ENCODE results near the gene GMIP. TPM values are rescaled to one million over a fixed set of nuclear protein-coding genes. Genes with fewer than 3 reads are reported as not detected.

GMIP gene
- total RNA-seq, 4 donors from 2014 or later, result 6.4 to 21.0 (median 19.1) TPM

DNA sequence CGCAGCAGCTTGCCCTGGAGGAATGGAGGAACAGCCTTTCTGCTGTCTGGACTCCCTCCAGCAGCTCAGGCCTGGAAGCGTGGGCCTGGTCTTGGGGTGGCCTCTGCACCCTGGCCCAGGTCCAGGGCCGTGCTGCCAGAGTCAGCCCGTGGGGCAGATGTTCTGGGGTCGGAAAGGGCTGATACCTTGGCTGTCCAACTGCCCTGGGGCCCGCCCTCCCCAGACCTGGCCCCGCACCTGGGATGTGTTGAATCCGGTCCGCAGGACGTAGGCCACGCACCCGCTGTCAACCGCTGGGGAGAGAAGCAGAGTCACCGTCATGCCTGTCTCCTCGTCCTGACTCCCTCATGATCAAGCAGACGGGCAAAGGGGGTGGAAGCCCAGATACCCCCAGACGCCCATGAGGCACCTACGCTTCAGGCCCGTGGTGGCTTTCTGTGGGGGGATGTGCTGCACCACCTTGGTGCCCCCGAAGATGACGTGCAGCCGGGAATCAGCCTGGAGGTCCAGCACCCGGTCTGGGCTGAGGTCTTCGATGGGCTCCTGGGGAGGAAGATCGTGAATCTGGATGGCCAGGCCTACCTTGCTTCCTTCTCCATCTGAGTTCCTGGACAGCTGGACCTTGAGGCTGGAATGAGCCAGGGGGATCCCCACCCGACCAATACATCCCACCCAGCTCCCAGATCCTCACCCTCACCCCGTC, 12.3 kb upstream of the GMIP start:
- H3K4me3 ChIP-seq (ENCODE audit: low read depth, poor library complexity, severe bottlenecking), result no peak overlapping the region
- 92 to 93% methylated on average over 21 to 27 of the region's 27 CpGs for WGBS, 2 donors
- DNase-seq (ENCODE audit: low spot score in 2 of 2), result no peak
- TF ChIP-seq, protein P1, sequence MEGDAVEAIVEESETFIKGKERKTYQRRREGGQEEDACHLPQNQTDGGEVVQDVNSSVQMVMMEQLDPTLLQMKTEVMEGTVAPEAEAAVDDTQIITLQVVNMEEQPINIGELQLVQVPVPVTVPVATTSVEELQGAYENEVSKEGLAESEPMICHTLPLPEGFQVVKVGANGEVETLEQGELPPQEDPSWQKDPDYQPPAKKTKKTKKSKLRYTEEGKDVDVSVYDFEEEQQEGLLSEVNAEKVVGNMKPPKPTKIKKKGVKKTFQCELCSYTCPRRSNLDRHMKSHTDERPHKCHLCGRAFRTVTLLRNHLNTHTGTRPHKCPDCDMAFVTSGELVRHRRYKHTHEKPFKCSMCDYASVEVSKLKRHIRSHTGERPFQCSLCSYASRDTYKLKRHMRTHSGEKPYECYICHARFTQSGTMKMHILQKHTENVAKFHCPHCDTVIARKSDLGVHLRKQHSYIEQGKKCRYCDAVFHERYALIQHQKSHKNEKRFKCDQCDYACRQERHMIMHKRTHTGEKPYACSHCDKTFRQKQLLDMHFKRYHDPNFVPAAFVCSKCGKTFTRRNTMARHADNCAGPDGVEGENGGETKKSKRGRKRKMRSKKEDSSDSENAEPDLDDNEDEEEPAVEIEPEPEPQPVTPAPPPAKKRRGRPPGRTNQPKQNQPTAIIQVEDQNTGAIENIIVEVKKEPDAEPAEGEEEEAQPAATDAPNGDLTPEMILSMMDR (IDR thresholded peaks at IDR 0.05), result no peak
- no peak for TF ChIP-seq POLR2A (IDR thresholded peaks at IDR 0.05)
- intact Hi-C loops (cut with DNase I; ENCODE audit: low total_unique reads), result no loop called here

DNA sequence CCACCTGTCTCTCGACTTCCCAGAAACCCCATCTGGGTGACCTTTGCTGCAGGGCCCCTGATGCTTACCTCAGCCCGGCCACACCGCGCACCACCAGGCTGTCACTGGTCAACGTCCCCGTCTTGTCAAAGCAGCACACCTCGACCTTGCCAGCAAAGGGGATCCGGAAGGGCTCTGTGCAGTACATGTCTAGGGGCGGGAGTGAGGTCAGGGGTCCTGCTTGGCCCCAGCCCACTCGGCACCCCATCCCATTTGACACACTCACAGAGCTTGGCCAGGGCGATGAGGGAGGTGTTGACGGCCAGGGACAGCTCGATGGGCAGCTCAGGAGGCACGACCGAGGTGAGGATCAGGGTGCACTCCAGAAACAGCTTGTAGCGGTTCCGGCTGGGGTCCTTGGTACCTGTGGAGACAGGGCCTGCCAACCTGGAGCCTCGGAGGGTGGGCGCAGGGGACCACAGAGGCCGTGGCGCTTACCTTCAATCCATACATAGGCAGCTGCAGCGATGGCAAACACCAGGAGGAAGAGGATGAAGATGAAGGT, 11.7 kb upstream of the GMIP start:
- WGBS, 2 donors, result 94 to 95% methylated on average over 18 to 22 of the region's 22 CpGs
- H3K4me3 ChIP-seq (ENCODE audit: low read depth, poor library complexity, severe bottlenecking), result no peak overlapping the region
- DNase-seq (ENCODE audit: low spot score in 2 of 2), result no peak
- intact Hi-C loops (cut with DNase I; ENCODE audit: low total_unique reads), result no loop called here
- TF ChIP-seq, protein P1 (IDR thresholded peaks at IDR 0.05), result no peak
- no peak for TF ChIP-seq POLR2A (IDR thresholded peaks at IDR 0.05)

DNA sequence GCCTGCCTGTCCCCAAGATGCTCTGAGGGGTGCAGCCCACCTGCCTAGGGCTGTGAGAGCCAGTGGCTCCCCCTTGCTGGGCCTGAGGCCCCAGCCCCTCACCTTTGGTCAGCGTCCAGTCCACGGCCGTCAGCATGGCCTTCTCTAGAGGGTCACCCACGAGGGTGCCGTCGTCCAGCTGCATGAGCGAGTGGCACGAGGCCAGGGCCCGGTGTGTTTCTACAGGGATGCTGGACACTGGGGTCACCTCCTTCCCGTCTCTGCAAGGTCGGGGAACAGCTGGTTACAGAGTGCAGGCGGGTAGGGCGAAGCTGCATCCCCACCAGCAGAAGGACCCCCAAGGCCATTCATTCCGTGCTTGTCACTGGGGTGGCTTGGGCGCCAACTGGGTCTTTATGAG, 11.0 kb upstream of the GMIP start:
- no peak overlapping the region for H3K4me3 ChIP-seq (ENCODE audit: low read depth, poor library complexity, severe bottlenecking)
- TF ChIP-seq, protein P1 (IDR thresholded peaks at IDR 0.05), result no peak
- TF ChIP-seq POLR2A (IDR thresholded peaks at IDR 0.05), result no peak
- intact Hi-C loops (cut with DNase I; ENCODE audit: low total_unique reads), result no loop called here
- 92 to 95% methylated on average over 13 to 14 of the region's 15 CpGs for WGBS, 2 donors
- DNase-seq (ENCODE audit: low spot score in 2 of 2), result no peak

DNA sequence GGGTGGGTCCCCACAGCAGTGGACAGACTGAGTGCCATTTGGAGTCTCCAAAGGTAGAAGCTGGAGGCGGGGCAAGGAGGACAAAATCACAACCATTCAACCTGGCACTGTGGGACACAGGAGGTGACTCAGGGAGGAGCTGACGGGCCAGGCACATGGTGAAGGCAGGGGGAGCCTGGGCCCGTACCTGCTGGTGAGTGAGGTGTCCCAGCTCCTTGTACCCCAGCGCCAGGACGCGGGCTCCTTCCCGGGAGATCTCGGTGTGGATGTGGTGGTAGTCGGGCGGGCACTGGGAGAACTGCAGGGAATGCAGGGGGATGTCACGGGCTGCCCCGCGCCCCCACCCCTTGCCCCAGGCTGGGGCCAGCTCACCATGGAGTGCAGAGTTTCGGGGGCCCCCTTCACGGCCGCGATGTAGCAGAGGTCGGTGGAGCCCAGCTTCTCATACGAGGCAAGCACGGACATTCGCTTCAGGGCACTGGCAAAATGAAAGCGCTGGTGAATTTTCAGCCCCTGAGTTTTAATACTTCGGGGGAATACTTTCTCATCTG, 10.2 kb upstream of the GMIP start:
- H3K4me3 ChIP-seq (ENCODE audit: low read depth, poor library complexity, severe bottlenecking), result no peak overlapping the region
- no peak for DNase-seq (ENCODE audit: low spot score in 2 of 2)

DNA sequence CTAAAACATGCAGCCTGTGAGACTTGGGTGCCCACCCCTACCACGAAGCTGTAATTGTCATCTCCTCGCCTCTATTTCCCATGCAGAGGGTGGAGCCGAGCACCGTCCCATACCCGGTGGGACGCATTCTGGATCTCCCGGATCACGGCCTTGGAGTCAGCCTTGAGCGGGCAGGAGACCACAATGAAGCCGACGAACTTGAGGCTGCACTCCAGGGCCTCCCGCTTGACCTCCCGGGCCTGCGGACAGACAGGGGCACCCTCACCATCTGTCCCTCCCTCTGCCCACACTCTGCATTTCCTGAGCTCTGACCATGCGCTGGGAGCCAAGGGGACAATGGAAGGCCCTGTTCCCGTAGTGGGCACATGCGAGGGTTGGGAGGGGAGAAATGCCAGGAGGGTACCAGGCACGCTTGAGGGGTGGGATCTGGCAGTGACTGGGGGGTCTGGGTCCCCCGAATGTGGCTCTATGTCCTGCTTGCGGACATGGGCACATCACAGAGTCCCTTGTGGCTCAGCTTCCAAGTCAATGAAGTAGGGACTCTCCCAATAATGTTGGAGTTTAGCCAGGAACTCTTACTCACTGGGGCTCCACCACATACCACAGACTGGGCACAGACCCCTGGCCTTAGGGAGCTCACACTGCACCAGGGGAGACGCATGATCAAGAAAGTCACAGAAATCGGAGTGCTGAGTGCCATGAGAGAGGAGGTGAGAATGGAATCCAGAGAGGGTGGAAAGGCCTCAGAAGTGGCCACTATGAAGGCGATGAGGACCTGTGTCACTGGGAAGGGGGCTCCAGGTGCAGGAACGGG, 9.2 kb upstream of the GMIP start:
- TF ChIP-seq POLR2A (IDR thresholded peaks at IDR 0.05), result no peak
- TF ChIP-seq, protein P1 (IDR thresholded peaks at IDR 0.05), result no peak
- no peak overlapping the region for H3K4me3 ChIP-seq (ENCODE audit: low read depth, poor library complexity, severe bottlenecking)
- intact Hi-C loops (cut with DNase I; ENCODE audit: low total_unique reads), result no loop called here
- DNase-seq (ENCODE audit: low spot score in 2 of 2), result no peak
- WGBS, 2 donors, result 91 to 92% methylated on average over 23 to 24 of the region's 24 CpGs

More for the DNA sequence above, 10.2 kb upstream of the GMIP start:
- WGBS, 2 donors, result 94% methylated on average over 23 of the region's 23 CpGs
- TF ChIP-seq, protein P1 (IDR thresholded peaks at IDR 0.05), result no peak
- TF ChIP-seq POLR2A (IDR thresholded peaks at IDR 0.05), result no peak
- intact Hi-C loops (cut with DNase I; ENCODE audit: low total_unique reads), result no loop called here
